AG09309 (cell line): ENCODE results near the gene GCHFR.

Experiments
- DNase-seq: peaks from one replicate; pipeline ENCODE4 v3.0.0-alpha.2; 2010; ENCODE audit warnings: low read depth
- H3K4me3 ChIP-seq: 2 replicates; pipeline ENCODE4 v1.5.1; 2011; ENCODE audit warnings: mild to moderate bottlenecking, low read depth, low read length, moderate library complexity; ENCODE audit not compliant: control insufficient read depth
- TF ChIP-seq, protein P1 (sequence below): IDR thresholded peaks from 2 replicates; pipeline ENCODE4 v1.5.1; 2011; ENCODE audit warnings: mild to moderate bottlenecking, low read depth, low read length, inconsistent platforms; ENCODE audit not compliant: insufficient read depth, control insufficient read depth; ENCODE audit errors: missing control alignments

Gene GCHFR

DNA sequence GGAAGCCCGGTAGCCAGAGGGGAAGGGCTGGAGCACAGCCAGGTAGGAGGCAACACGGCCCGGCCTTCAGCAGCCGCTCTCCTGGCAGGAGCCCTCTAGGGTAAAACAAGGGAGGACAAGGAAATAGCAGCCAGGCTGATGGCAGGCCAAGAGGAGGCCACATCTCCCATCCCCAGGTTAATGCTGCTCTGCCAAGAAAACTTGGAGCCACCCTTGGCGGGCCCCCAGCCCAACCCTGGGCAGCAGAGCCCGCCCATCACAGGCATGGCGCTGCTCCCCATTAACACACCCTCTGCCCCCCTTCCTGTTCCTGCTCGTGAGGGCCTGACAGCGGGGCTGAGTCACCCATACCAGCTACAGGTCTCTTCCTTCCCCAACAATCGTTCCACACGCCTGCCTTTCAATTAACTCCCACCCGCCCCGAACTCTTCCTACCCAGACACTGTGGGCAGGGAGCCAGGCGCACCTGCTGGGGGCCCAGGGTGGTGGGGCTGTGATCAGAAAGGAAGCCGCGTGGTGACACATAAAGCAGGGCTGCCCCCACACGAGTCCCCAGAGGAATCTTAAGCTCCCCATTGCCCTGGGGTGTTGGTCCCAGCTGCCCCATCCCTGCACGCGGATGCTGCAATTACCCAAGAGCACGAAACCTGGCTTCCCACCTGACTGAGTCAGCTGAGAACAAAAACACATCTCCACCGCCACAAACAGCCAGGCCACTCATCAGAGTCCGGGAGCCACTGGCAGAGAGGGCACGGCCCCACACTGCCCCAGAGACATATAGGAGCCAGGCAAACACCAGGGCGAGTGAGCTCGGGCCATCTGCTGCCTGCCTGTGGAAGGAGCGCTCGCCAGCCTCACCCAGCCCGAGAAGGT, 5.6 kb downstream of the GCHFR start, which contains the start of gene C15orf62:
Gene C15orf62, plus strand, starts transcription at position 707 of the 873 bp plus-strand sequence. CDS start 516 bp downstream, outside the sequence.
- TF ChIP-seq, protein P1, sequence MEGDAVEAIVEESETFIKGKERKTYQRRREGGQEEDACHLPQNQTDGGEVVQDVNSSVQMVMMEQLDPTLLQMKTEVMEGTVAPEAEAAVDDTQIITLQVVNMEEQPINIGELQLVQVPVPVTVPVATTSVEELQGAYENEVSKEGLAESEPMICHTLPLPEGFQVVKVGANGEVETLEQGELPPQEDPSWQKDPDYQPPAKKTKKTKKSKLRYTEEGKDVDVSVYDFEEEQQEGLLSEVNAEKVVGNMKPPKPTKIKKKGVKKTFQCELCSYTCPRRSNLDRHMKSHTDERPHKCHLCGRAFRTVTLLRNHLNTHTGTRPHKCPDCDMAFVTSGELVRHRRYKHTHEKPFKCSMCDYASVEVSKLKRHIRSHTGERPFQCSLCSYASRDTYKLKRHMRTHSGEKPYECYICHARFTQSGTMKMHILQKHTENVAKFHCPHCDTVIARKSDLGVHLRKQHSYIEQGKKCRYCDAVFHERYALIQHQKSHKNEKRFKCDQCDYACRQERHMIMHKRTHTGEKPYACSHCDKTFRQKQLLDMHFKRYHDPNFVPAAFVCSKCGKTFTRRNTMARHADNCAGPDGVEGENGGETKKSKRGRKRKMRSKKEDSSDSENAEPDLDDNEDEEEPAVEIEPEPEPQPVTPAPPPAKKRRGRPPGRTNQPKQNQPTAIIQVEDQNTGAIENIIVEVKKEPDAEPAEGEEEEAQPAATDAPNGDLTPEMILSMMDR: no peak

DNA sequence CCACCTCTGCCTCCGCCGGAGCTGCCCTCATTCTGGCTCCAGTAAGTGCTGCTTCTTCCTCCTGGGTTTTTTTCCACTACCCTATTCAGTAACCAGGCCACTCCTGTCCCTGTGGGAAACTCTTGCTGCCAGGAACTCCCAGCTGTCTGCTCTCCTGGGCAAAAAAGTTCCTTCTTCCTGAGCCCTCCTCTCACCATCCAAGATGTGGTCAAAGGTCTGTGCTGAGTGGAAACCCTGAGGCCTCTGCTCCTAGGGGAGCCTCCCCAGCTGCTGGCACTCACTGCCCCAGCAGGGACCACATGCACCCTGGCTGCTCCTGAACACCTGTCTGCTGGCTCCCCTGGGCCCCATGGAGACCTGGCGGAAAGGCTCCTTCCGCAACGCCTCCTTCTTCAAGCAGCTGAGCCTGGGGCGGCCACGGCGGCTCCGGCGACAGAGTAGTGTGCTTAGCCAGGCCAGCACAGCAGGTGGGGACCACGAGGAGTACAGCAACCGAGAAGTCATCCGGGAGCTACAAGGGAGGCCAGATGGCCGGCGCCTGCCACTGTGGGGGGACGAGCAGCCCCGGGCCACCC, 6.4 kb downstream of the GCHFR start:
- no peak overlapping the region for H3K4me3 ChIP-seq

More for the DNA sequence above, 5.6 kb downstream of the GCHFR start, which contains the start of gene C15orf62:
- no peak within 1 kb of the TSS for H3K4me3 ChIP-seq
- no peak for DNase-seq

DNA sequence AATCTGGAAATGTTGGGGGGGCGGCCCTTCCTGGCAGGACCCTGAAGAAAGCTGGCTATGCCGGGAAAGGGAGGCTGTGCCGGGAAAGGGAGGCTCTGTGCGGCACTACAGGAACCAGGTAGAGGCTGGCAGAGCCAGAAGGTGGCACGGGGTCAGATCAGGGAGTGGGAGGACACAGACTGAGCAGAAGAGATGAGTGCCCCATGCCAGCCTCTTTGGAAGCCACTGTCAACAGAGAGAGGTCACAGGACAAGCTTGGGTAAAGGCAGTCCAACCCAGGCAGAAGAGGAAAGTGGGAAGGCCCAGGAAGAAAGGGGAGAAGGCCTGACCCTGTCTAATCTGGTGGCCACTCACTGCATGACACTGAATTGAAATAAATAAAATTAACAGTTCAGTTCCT, 7.4 kb downstream of the GCHFR start:
- DNase-seq: no peak

More for the DNA sequence above, 6.4 kb downstream of the GCHFR start:
- no peak for DNase-seq
- TF ChIP-seq, protein P1: no peak

DNA sequence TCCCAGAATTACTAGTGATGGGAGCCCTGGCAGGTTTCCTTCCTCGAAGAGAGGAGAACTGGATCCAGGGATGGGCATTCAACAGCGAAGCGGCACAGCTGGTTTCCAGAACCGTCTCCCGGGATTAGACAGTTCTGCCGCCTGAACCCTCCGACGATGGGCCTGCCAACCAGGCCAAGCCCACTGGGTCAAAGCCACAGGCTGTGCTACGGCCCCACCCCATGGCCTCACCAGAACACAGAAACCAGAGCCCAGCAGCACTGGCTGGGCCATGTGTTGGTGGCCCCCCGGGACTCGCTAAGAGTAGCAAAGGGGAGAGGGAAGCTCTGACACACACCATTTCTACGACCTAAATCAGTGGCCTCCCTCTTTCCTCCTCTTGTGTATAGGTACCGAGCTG, 8.1 kb downstream of the GCHFR start:
- TF ChIP-seq, protein P1: no peak
- no peak for DNase-seq
- H3K4me3 ChIP-seq: no peak overlapping the region

More for the DNA sequence above, 7.4 kb downstream of the GCHFR start:
- TF ChIP-seq, protein P1: no peak
- no peak overlapping the region for H3K4me3 ChIP-seq

DNA sequence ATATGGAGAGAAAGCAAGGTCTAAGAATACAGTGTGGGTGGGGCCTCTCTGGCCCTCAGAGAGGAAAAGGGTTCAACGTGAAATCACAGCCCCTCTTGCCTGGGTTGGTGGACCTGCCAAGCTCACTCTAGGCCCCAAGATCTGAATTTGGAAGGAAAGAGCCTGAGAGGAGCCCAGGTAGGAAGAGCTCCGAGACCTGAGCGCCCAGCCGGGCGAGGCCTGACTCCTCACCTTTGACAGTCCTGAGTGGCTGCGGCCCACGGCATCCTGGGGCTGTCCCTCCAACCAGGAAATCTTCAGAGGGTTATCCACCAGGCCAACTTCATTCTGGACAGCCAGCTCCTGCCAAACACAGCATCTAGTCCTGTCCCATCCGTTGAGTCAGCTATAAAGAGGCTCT, 9.6 kb downstream of the GCHFR start:
- TF ChIP-seq, protein P1: no peak
- no peak overlapping the region for H3K4me3 ChIP-seq
- no peak for DNase-seq

DNA sequence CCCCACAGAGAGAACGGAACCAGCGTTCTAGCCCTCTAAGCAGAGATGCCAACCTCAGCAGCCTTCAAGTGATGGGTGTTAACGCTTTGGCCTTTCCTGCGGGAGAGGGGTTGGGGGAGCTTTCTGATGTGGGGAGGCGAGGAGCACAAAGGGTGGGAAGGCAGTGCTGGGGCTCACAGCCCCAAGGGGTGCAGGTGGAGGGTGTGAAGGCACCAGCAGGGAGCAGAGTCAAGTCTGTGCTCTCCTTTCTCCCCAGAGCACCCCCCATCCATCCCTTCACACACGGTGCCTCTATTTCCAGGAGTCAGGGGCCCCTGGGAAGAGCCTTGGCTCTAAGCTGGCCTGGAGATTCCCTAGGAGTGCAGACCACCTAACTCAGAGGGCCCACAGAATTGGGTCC, 10.0 kb downstream of the GCHFR start:
- H3K4me3 ChIP-seq: no peak overlapping the region
- DNase-seq: no peak
- TF ChIP-seq, protein P1: no peak
